ENCODE measurements around the gene MED15. TPM values are rescaled to one million over a fixed set of nuclear protein-coding genes. Genes with fewer than 3 reads are reported as not detected.

Gene MED15
- total and polyA plus RNA-seq, 10 of the 15 experiments (the other 5 are each of a cell fraction or from before 2014, with no cell fraction given): 1.4 to 75.2 (median 26.9) TPM

DNA sequence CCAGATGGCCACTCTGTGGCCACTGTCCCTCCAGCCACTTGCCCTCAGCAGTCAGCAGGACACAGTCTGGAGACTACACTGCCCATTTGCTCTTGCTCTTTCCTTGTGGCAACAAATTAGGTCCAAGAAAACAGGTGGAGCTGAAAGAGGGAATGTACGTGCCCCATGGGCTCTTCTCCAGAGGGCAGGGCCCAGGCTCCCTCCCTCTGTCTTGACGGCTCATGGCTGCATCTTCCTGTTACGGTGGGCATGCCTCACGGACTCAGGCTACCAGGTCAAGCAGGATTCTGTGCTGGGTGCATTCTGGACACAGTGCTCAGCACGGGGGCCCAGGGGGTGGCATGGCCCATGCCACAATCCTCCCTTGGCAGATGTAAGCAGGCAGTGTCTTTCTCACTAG is 71.3 kb downstream of the MED15 start:
- FAIRE-seq (no peak), DNase-seq (ENCODE audit: low read depth, low spot score) (no peak), ATAC-seq (no peak)
- SMC1A ChIA-PET (ENCODE audit: uncharacterized antibody, unreplicated experiment): no interaction called here
- H3K4me2 ChIP-seq (ENCODE audit: control insufficient read depth, insufficient read depth): no peak overlapping the region
- 95% methylated on average over 4 of the region's 5 CpGs for WGBS (ENCODE audit: insufficient coverage, insufficient replicate concordance, low lambda C conversion rate, missing lambda C conversion rate)
- no peaks in the 10 kb centered on the region for H3K9me3 ChIP-seq (replicated peaks; ENCODE audit: control insufficient read depth, insufficient read depth, low read length)
- peaks cover 27 to 54% of the 10 kb centered on the region in 2 experiments for H3K36me3 ChIP-seq (ENCODE audit: control insufficient read depth in 2 of 2, insufficient read depth in 2 of 2, low read length in 1 of 2)
- H3K4me3 ChIP-seq: no peak overlapping the region
- RAD21 ChIA-PET (ENCODE audit: unreplicated experiment): no interaction called here
- no peak for TF ChIP-seq CEBPB (IDR thresholded peaks at IDR 0.05; ENCODE audit: borderline replicate concordance in 1 of 2, low read depth in 2 of 2, low read length in 2 of 2)
- no peak for TF ChIP-seq ASH2L (IDR thresholded peaks at IDR 0.05; ENCODE audit: borderline replicate concordance, low read depth)
- TF ChIP-seq BMI1 (IDR thresholded peaks at IDR 0.05; ENCODE audit: borderline replicate concordance): no peak
- TF ChIP-seq HDGF (IDR thresholded peaks at IDR 0.05): no peak
- no peak for TF ChIP-seq SMAD1 (IDR thresholded peaks at IDR 0.05; ENCODE audit: low read depth, partially characterized antibody)
- no peak for TF ChIP-seq CBX3 (IDR thresholded peaks at IDR 0.05; ENCODE audit: borderline replicate concordance, low read depth)
- TF ChIP-seq, protein P1, sequence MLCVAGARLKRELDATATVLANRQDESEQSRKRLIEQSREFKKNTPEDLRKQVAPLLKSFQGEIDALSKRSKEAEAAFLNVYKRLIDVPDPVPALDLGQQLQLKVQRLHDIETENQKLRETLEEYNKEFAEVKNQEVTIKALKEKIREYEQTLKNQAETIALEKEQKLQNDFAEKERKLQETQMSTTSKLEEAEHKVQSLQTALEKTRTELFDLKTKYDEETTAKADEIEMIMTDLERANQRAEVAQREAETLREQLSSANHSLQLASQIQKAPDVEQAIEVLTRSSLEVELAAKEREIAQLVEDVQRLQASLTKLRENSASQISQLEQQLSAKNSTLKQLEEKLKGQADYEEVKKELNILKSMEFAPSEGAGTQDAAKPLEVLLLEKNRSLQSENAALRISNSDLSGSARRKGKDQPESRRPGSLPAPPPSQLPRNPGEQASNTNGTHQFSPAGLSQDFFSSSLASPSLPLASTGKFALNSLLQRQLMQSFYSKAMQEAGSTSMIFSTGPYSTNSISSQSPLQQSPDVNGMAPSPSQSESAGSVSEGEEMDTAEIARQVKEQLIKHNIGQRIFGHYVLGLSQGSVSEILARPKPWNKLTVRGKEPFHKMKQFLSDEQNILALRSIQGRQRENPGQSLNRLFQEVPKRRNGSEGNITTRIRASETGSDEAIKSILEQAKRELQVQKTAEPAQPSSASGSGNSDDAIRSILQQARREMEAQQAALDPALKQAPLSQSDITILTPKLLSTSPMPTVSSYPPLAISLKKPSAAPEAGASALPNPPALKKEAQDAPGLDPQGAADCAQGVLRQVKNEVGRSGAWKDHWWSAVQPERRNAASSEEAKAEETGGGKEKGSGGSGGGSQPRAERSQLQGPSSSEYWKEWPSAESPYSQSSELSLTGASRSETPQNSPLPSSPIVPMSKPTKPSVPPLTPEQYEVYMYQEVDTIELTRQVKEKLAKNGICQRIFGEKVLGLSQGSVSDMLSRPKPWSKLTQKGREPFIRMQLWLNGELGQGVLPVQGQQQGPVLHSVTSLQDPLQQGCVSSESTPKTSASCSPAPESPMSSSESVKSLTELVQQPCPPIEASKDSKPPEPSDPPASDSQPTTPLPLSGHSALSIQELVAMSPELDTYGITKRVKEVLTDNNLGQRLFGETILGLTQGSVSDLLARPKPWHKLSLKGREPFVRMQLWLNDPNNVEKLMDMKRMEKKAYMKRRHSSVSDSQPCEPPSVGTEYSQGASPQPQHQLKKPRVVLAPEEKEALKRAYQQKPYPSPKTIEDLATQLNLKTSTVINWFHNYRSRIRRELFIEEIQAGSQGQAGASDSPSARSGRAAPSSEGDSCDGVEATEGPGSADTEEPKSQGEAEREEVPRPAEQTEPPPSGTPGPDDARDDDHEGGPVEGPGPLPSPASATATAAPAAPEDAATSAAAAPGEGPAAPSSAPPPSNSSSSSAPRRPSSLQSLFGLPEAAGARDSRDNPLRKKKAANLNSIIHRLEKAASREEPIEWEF (IDR thresholded peaks at IDR 0.05; ENCODE audit: insufficient replicate concordance, low read depth, low read length): no peak
- TF ChIP-seq CBFB (IDR thresholded peaks at IDR 0.05; ENCODE audit: low read depth): no peak
- TF ChIP-seq SIN3A (IDR thresholded peaks at IDR 0.05; ENCODE audit: low read depth, low read length): no peak
- TF ChIP-seq, protein P2, sequence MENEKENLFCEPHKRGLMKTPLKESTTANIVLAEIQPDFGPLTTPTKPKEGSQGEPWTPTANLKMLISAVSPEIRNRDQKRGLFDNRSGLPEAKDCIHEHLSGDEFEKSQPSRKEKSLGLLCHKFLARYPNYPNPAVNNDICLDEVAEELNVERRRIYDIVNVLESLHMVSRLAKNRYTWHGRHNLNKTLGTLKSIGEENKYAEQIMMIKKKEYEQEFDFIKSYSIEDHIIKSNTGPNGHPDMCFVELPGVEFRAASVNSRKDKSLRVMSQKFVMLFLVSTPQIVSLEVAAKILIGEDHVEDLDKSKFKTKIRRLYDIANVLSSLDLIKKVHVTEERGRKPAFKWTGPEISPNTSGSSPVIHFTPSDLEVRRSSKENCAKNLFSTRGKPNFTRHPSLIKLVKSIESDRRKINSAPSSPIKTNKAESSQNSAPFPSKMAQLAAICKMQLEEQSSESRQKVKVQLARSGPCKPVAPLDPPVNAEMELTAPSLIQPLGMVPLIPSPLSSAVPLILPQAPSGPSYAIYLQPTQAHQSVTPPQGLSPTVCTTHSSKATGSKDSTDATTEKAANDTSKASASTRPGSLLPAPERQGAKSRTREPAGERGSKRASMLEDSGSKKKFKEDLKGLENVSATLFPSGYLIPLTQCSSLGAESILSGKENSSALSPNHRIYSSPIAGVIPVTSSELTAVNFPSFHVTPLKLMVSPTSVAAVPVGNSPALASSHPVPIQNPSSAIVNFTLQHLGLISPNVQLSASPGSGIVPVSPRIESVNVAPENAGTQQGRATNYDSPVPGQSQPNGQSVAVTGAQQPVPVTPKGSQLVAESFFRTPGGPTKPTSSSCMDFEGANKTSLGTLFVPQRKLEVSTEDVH (IDR thresholded peaks at IDR 0.05; ENCODE audit: low read depth, partially characterized antibody): no peak
- no peak for TF ChIP-seq YY1 (IDR thresholded peaks at IDR 0.05; ENCODE audit: low read depth, low read length)
- no peak for TF ChIP-seq FOS (IDR thresholded peaks at IDR 0.05; ENCODE audit: borderline replicate concordance, extremely low read depth, insufficient read length)
- no peak for TF ChIP-seq BCL11A (IDR thresholded peaks at IDR 0.05; ENCODE audit: low read depth, low read length)
- no peak for TF ChIP-seq RAD51 (IDR thresholded peaks at IDR 0.05)
- TF ChIP-seq TARDBP (IDR thresholded peaks at IDR 0.05; ENCODE audit: borderline replicate concordance): no peak
- no peak for TF ChIP-seq NR2F1 (conservative IDR thresholded peaks at IDR 0.05)
- H3K79me2 ChIP-seq (ENCODE audit: control insufficient read depth, insufficient read depth, low read length): no peaks in the 10 kb centered on the region
- H3K9ac ChIP-seq (ENCODE audit: control insufficient read depth, insufficient read depth, low read length): no peak overlapping the region
- BruUV-seq (replicated peaks): no TSS peak
- POLR2A ChIA-PET: no interaction called here
- CTCF ChIA-PET: interaction anchor here (1.0 kb wide), 1 partner anchor 15 kb away, joined by 3 read pairs; no protein-coding TSS in a partner anchor
- no peak overlapping the region for H2AFZ ChIP-seq (ENCODE audit: control insufficient read depth, low read depth, low read length)
- no peaks in the 10 kb centered on the region for H3K27me3 ChIP-seq (replicated peaks in 1 of 2; ENCODE audit: control insufficient read depth in 2 of 2, insufficient read depth in 2 of 2, low read length in 1 of 2)
- no peaks in the 10 kb centered on the region for H4K20me1 ChIP-seq (ENCODE audit: control insufficient read depth, insufficient read depth)
- H3K4me1 ChIP-seq (ENCODE audit: control insufficient read depth, insufficient read depth, low read length): no peaks in the 10 kb centered on the region
- intact Hi-C loops (cut with micrococcal nuclease; ENCODE audit: unreplicated experiment): no loop called here
- no peak overlapping the region for H3K27ac ChIP-seq (ENCODE audit: control insufficient read depth, insufficient read depth)
- in situ Hi-C loops (cut with MboI): no loop called here

Measured in GM12878 (cell line).